GM10847 (cell line): ENCODE measurements around the gene PTPN14.

Experiments used
- POLR2A ChIP-seq: IDR thresholded peaks from 2 replicates; pipeline ENCODE4 v1.6.1; 2011; ENCODE audit not compliant: insufficient read length; ENCODE audit errors: extremely low read depth

The PTPN14 gene

GRCh38 chr1:214458541-214458940 lies 92.9 kb downstream of the PTPN14 start:
- TF ChIP-seq POLR2A: no peak

- TF ChIP-seq POLR2A: no peak
Observed at GRCh38 chr1:214455971-214456867, 95.2 kb downstream of the PTPN14 start.

- no peak for TF ChIP-seq POLR2A
Observed at GRCh38 chr1:214455479-214455878, 95.9 kb downstream of the PTPN14 start.

- TF ChIP-seq POLR2A: no peak
Observed at GRCh38 chr1:214454569-214455396, 96.6 kb downstream of the PTPN14 start.

GRCh38 chr1:214453109-214453722 lies 98.2 kb downstream of the PTPN14 start:
- no peak for TF ChIP-seq POLR2A

- no peak for TF ChIP-seq POLR2A
Observed at GRCh38 chr1:214452152-214452784, 99.1 kb downstream of the PTPN14 start.

- no peak for TF ChIP-seq POLR2A
Observed at GRCh38 chr1:214451596-214451995, 99.8 kb downstream of the PTPN14 start.

GRCh38 chr1:214449371-214449770 lies 102.0 kb downstream of the PTPN14 start:
- TF ChIP-seq POLR2A: no peak

GRCh38 chr1:214448536-214448935 lies 102.9 kb downstream of the PTPN14 start:
- no peak for TF ChIP-seq POLR2A

- TF ChIP-seq POLR2A: no peak
Observed at GRCh38 chr1:214447557-214447871, 103.9 kb downstream of the PTPN14 start.

GRCh38 chr1:214446772-214447556 lies 104.4 kb downstream of the PTPN14 start:
- TF ChIP-seq POLR2A: no peak

- no peak for TF ChIP-seq POLR2A
Observed at GRCh38 chr1:214445831-214446614, 105.4 kb downstream of the PTPN14 start.

GRCh38 chr1:214445199-214445598 lies 106.2 kb downstream of the PTPN14 start:
- TF ChIP-seq POLR2A: no peak
